ENCODE data around the gene CELF4. TPM values are rescaled to one million over a fixed set of nuclear protein-coding genes. Genes with fewer than 3 reads are reported as not detected.
A peak's percentile ranks its signal among the peaks of the same experiment; 100 is the strongest.

The CELF4 gene
- total and polyA plus RNA-seq, 2 experiments from 2014 or later: 0.24 TPM; not detected in 1

DNA sequence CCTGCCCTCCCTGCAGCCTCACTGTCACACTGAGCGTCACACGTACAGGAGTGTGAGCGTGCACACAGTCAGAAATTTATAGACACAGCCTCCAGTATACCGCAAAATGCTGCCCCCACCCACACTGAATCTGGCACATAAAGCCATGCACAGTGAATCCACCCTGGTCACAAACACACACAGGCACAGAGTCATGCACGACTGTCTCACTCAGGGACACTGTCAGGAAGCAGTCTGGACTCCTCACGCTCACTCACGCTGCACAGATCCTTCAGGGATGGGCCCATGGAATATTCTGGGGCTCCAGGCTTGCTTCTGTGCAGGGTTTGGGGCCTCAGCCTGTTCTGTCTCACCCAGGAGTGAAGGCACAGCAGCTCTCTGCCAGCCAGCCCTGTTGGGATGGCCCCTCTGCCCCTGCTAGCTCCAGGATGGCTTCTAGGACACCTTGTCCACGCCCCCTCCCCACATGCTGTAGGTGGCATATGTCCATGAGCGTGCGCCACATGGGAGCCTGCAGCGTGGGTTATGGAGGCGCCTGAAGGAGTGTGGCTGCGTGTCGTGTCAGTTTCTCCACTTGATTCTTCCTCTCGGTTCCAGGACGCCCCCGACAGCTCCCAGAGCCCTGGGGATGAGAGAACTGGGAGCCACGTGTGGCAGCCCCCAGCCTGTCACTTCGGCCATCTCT is 175.8 kb downstream of the CELF4 start:
- WGBS, 2 experiments (ENCODE audit: low coverage in 1 of 2, low lambda C conversion rate in 2 of 2, missing lambda C conversion rate in 2 of 2): 75 to 76% methylated on average over 17 to 19 of the region's 19 CpGs
- Histone ChIP-seq H3K79me2 (ENCODE audit: insufficient read depth) (no peaks in the 10 kb centered on the region), H4K20me1 (ENCODE audit: insufficient read depth) (no peaks in the 10 kb centered on the region), H3K9me3 (ENCODE audit: low read depth) (no peaks in the 10 kb centered on the region), H3F3A (ENCODE audit: insufficient read depth) (no peaks in the 10 kb centered on the region), H3K9ac (no peak overlapping the region), H3K4me1 (ENCODE audit: insufficient read depth) (peaks cover 4% of the 10 kb centered on the region), H3K4me2 (ENCODE audit: unreplicated experiment) (no peak overlapping the region), H3K4me3 (no peak overlapping the region), H2AFZ (no peak overlapping the region), H3K27ac (no peak overlapping the region), H3K36me3 (ENCODE audit: low read depth) (no peaks in the 10 kb centered on the region), H3K9me2 (ENCODE audit: insufficient read depth) (no peaks in the 10 kb centered on the region), H3K27me3 (replicated peaks; ENCODE audit: insufficient read depth) (no peaks in the 10 kb centered on the region)
- in situ Hi-C loops (cut with MboI): no loop called here
- TF ChIP-seq EZH2phosphoT487 (IDR thresholded peaks at IDR 0.05; ENCODE audit: insufficient read depth, low read depth) (no peak), EZH2 (IDR thresholded peaks at IDR 0.05; ENCODE audit: insufficient read depth, poor library complexity, severe bottlenecking) (no peak)
- no peak for DNase-seq

- Histone ChIP-seq H4K20me1 (ENCODE audit: insufficient read depth) (no peaks in the 10 kb centered on the region), H3K9me3 (ENCODE audit: low read depth) (no peaks in the 10 kb centered on the region), H3K9ac (no peak overlapping the region), H3K9me2 (ENCODE audit: insufficient read depth) (no peaks in the 10 kb centered on the region), H3K4me1 (ENCODE audit: insufficient read depth) (no peaks in the 10 kb centered on the region), H3K4me3 (no peak overlapping the region), H3K79me2 (ENCODE audit: insufficient read depth) (no peaks in the 10 kb centered on the region), H3K4me2 (ENCODE audit: unreplicated experiment) (no peak overlapping the region), H2AFZ (no peak overlapping the region), H3F3A (ENCODE audit: insufficient read depth) (no peaks in the 10 kb centered on the region), H3K27me3 (replicated peaks; ENCODE audit: insufficient read depth) (no peaks in the 10 kb centered on the region), H3K36me3 (ENCODE audit: low read depth) (no peaks in the 10 kb centered on the region), H3K27ac (no peak overlapping the region)
- WGBS, 2 experiments (ENCODE audit: low coverage in 1 of 2, low lambda C conversion rate in 2 of 2, missing lambda C conversion rate in 2 of 2): 46 to 53% methylated on average over 5 of the region's 5 CpGs
- TF ChIP-seq EZH2phosphoT487 (IDR thresholded peaks at IDR 0.05; ENCODE audit: insufficient read depth, low read depth) (no peak), EZH2 (IDR thresholded peaks at IDR 0.05; ENCODE audit: insufficient read depth, poor library complexity, severe bottlenecking) (no peak)
- no peak for DNase-seq
- in situ Hi-C loops (cut with MboI): no loop called here
These were observed 176.6 kb downstream of the CELF4 start for GRCh38 chr18:37389041-37389440.

- Histone ChIP-seq H3K9me3 (ENCODE audit: low read depth) (no peaks in the 10 kb centered on the region), H3F3A (ENCODE audit: insufficient read depth) (no peaks in the 10 kb centered on the region), H3K4me1 (ENCODE audit: insufficient read depth) (no peaks in the 10 kb centered on the region), H2AFZ (no peak overlapping the region), H4K20me1 (ENCODE audit: insufficient read depth) (no peaks in the 10 kb centered on the region), H3K9me2 (ENCODE audit: insufficient read depth) (no peaks in the 10 kb centered on the region), H3K4me2 (ENCODE audit: unreplicated experiment) (no peak overlapping the region), H3K4me3 (no peak overlapping the region), H3K27ac (no peak overlapping the region), H3K9ac (no peak overlapping the region), H3K79me2 (ENCODE audit: insufficient read depth) (no peaks in the 10 kb centered on the region), H3K27me3 (replicated peaks; ENCODE audit: insufficient read depth) (no peaks in the 10 kb centered on the region), H3K36me3 (ENCODE audit: low read depth) (no peaks in the 10 kb centered on the region)
- in situ Hi-C loops (cut with MboI): no loop called here
- TF ChIP-seq EZH2 (IDR thresholded peaks at IDR 0.05; ENCODE audit: insufficient read depth, poor library complexity, severe bottlenecking): no peak
- TF ChIP-seq EZH2phosphoT487 (IDR thresholded peaks at IDR 0.05; ENCODE audit: insufficient read depth, low read depth): no peak
- DNase-seq: no peak
- 28 to 39% methylated on average over 5 of the region's 5 CpGs for WGBS, 2 experiments (ENCODE audit: low coverage in 1 of 2, low lambda C conversion rate in 2 of 2, missing lambda C conversion rate in 2 of 2)
These were observed 177.2 kb downstream of the CELF4 start for GRCh38 chr18:37388413-37388812.

DNA sequence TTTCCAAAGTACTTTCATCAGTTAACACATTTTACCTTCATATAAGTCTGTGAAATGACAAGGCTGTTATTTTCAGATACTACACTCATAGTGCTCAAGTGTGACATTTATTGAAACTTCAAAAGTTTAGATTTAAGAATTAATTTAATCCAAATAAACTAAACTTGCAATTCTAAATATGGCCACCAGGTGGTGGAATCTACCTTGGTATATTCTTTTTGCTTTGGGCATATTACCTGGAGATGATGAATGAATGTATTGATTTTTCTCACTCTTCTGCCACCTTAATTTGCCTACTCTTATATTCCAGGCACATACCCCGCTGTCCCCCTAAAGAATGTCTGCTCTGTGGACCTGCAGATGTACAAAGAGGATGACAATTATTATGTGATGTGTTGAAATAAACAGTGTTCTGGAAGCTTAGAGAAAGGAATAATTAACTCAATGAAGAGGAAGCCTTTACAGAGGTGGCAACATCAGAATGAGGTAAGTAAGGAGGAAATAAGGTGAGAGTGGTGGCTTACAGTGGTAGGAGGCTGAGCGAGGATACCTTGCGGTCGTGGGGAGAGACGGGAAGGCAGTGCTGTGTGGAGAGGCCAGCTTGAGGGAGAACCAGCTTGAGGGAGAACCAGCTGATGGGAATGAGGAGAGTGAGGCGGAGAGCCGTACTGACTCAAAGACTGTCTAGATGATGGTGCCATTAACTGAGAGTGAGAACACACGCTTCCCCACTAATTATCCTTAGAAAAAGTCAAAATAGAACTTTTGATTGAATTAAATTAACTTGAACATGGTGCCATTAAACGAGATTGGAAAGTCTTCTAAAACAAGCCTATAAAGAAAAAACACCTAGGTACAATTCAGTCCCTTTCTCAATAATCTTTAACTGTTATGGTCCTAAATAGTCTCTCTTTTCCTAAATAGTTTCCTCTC is 179.5 kb downstream of the CELF4 start:
- Histone ChIP-seq H2AFZ (no peak overlapping the region), H3K9me3 (ENCODE audit: low read depth) (no peaks in the 10 kb centered on the region), H3F3A (ENCODE audit: insufficient read depth) (no peaks in the 10 kb centered on the region), H3K79me2 (ENCODE audit: insufficient read depth) (no peaks in the 10 kb centered on the region), H3K27me3 (replicated peaks; ENCODE audit: insufficient read depth) (no peaks in the 10 kb centered on the region), H3K4me1 (ENCODE audit: insufficient read depth) (no peaks in the 10 kb centered on the region), H3K36me3 (ENCODE audit: low read depth) (no peaks in the 10 kb centered on the region), H3K9ac (no peak overlapping the region), H4K20me1 (ENCODE audit: insufficient read depth) (no peaks in the 10 kb centered on the region), H3K9me2 (ENCODE audit: insufficient read depth) (no peaks in the 10 kb centered on the region), H3K4me2 (ENCODE audit: unreplicated experiment) (no peak overlapping the region), H3K27ac (no peak overlapping the region), H3K4me3 (no peak overlapping the region)
- in situ Hi-C loops (cut with MboI): no loop called here
- peak; percentile 26 for DNase-seq
- 64 to 67% methylated on average over 9 of the region's 9 CpGs for WGBS, 2 experiments (ENCODE audit: low coverage in 1 of 2, low lambda C conversion rate in 2 of 2, missing lambda C conversion rate in 2 of 2)
- TF ChIP-seq EZH2phosphoT487 (IDR thresholded peaks at IDR 0.05; ENCODE audit: insufficient read depth, low read depth) (no peak), EZH2 (IDR thresholded peaks at IDR 0.05; ENCODE audit: insufficient read depth, poor library complexity, severe bottlenecking) (no peak)

All from GM23248 (cell line).